Gastroesophageal sphincter (tissue), 4 donors: Measurements from ENCODE around the gene HOMER1. TPM values are rescaled to one million over a fixed set of nuclear protein-coding genes. Genes with fewer than 3 reads are reported as not detected.

ENCODE experiments used
- ATAC-seq: fragments of 150-250 bp; one replicate; pipeline ENCODE4 v1.9.1; 2016; ENCODE audit warnings: mild to moderate bottlenecking, moderate library complexity
- H3K27ac ChIP-seq, 4 donors: fragments of 200-600 bp; sonication (generic) in 3 of 4; 1 replicate in 3 of 4; 2 replicates in 1 of 4; pipeline ENCODE4 v1.5.1; 2016 to 2019
- H3K27me3 ChIP-seq: fragments of 200-600 bp; sonication (generic); one replicate; pipeline ENCODE4 v1.5.1; 2019
- H3K36me3 ChIP-seq, 2 donors: fragments of 200-600 bp; sonication (generic); one replicate each; pipeline ENCODE4 v1.5.1; 2019; ENCODE audit warnings: control low read depth in 1 of 2
- H3K4me1 ChIP-seq, 3 donors: fragments of 200-600 bp; sonication (generic); 1 replicate in 2 of 3; 2 replicates in 1 of 3; pipeline ENCODE4 v1.5.1; 2016 to 2019; ENCODE audit warnings: control low read depth in 2 of 3
- H3K4me3 ChIP-seq, 2 donors: fragments of 200-600 bp; sonication (generic); one replicate each; pipeline ENCODE4 v1.5.1; 2019; ENCODE audit warnings: mild to moderate bottlenecking in 1 of 2, moderate library complexity in 1 of 2
- H3K9me3 ChIP-seq, 3 donors: fragments of 200-600 bp; sonication (generic); one replicate each; pipeline ENCODE4 v1.5.1; 2017 to 2019; ENCODE audit warnings: control low read depth in 2 of 3
- CTCF ChIP-seq, 4 experiments: fragments of 200-600 bp in 2 of 4; fragments of 450-650 bp in 2 of 4; sonication (generic) in 1 of 4; IDR thresholded peaks; one replicate each; pipeline ENCODE4 v1.5.1; 2017 to 2019; ENCODE audit warnings: antibody characterized with exemption in 4 of 4, mild to moderate bottlenecking in 2 of 4, moderate library complexity in 2 of 4
- EP300 ChIP-seq: sonication (generic); formaldehyde crosslinking; IDR thresholded peaks from one replicate; pipeline ENCODE4 v1.6.1; 2017; ENCODE audit warnings: antibody characterized with exemption, mild to moderate bottlenecking
- POLR2A ChIP-seq, 2 donors: fragments of 450-650 bp; IDR thresholded peaks; one replicate each; pipeline ENCODE4 v1.6.1; 2017; ENCODE audit warnings: antibody characterized with exemption in 2 of 2, mild to moderate bottlenecking in 2 of 2, moderate library complexity in 1 of 2
- POLR2AphosphoS5 ChIP-seq: sonication (generic); formaldehyde crosslinking; IDR thresholded peaks from one replicate; pipeline ENCODE4 v1.6.1; 2017; ENCODE audit warnings: antibody characterized with exemption
- WGBS, 2 donors: methylation state at CpG; one replicate each; pipeline ENCODE4 v1.1.5; 2018; ENCODE audit warnings: low coverage in 1 of 2; 5-methylcytosine and 5-hydroxymethylcytosine counted together
- total RNA-seq, 4 donors: library from RNA; depleted of rRNA; stranded (reverse); fragments of >200 nt; gene quantifications; one replicate each; pipeline ENCODE4 v1.1.0, GENCODE V29; 2016

The HOMER1 gene
- total RNA-seq, 4 donors from 2014 or later, result 13.0 to 26.3 (median 15.0) TPM

GRCh38 chr5:79357398-79357797, 156.5 kb downstream of the HOMER1 start:
- no peak overlapping the region for H3K27ac ChIP-seq
- peaks cover 0 to 10% (median 0%) of the 10 kb centered on the region in 3 donors for H3K4me1 ChIP-seq
- no peak overlapping the region for H3K4me3 ChIP-seq
- ATAC-seq, result no peak
- H3K36me3 ChIP-seq, result no peaks in the 10 kb centered on the region
- 9 to 28% methylated on average over 1 of the region's 1 CpG for WGBS, 2 donors
- TF ChIP-seq POLR2AphosphoS5, result no peak
- no peak for TF ChIP-seq CTCF (IDR thresholded peaks at IDR 0.05)
- TF ChIP-seq POLR2A (IDR thresholded peaks at IDR 0.05), result no peak
- TF ChIP-seq EP300, result no peak
- H3K27me3 ChIP-seq, result no peaks in the 10 kb centered on the region
- no peaks in the 10 kb centered on the region for H3K9me3 ChIP-seq

GRCh38 chr5:79349881-79350280, 164.1 kb downstream of the HOMER1 start:
- no peak for ATAC-seq
- Histone ChIP-seq H3K4me3 (no peak overlapping the region), H3K9me3 (no peaks in the 10 kb centered on the region), H3K36me3 (no peaks in the 10 kb centered on the region), H3K27me3 (no peaks in the 10 kb centered on the region), H3K4me1 (no peaks in the 10 kb centered on the region), H3K27ac (no peak overlapping the region)
- TF ChIP-seq CTCF (IDR thresholded peaks at IDR 0.05), result no peak
- TF ChIP-seq POLR2A (IDR thresholded peaks at IDR 0.05), result no peak
- TF ChIP-seq POLR2AphosphoS5, result no peak
- WGBS, 2 donors, result 75 to 83% methylated on average over 2 of the region's 2 CpGs

- WGBS, 2 donors, result 84 to 90% methylated on average over 8 to 10 of the region's 10 CpGs
- H3K27me3 ChIP-seq, result no peaks in the 10 kb centered on the region
- no peaks in the 10 kb centered on the region for H3K9me3 ChIP-seq
- no peaks in the 10 kb centered on the region for H3K36me3 ChIP-seq
- ATAC-seq, result no peak
- H3K27ac ChIP-seq, result no peak overlapping the region
- H3K4me1 ChIP-seq, result no peaks in the 10 kb centered on the region
- TF ChIP-seq EP300, result no peak
- no peak for TF ChIP-seq POLR2AphosphoS5
- no peak for TF ChIP-seq CTCF (IDR thresholded peaks at IDR 0.05)
- no peak for TF ChIP-seq POLR2A (IDR thresholded peaks at IDR 0.05)
- H3K4me3 ChIP-seq, result no peak overlapping the region
These were observed 164.9 kb downstream of the HOMER1 start for GRCh38 chr5:79349047-79349446.

GRCh38 chr5:79346420-79346824, 167.5 kb downstream of the HOMER1 start:
- Histone ChIP-seq H3K4me1 (no peaks in the 10 kb centered on the region), H3K4me3 (no peak overlapping the region), H3K27me3 (no peaks in the 10 kb centered on the region), H3K27ac (no peak overlapping the region), H3K9me3 (no peaks in the 10 kb centered on the region), H3K36me3 (no peaks in the 10 kb centered on the region)
- WGBS, 2 donors, result 83% methylated on average over 6 of the region's 6 CpGs; no CpG with 5 or more reads in 1 of the 2 donors
- ATAC-seq, result no peak
- TF ChIP-seq POLR2A (IDR thresholded peaks at IDR 0.05) (no peak), POLR2AphosphoS5 (no peak), EP300 (no peak), CTCF (IDR thresholded peaks at IDR 0.05) (no peak)

- ATAC-seq, result no peak
- Histone ChIP-seq H3K9me3 (no peaks in the 10 kb centered on the region), H3K4me3 (no peak overlapping the region), H3K4me1 (no peaks in the 10 kb centered on the region), H3K27me3 (no peaks in the 10 kb centered on the region), H3K27ac (no peak overlapping the region), H3K36me3 (no peaks in the 10 kb centered on the region)
- WGBS, 2 donors, result 67 to 73% methylated on average over 3 to 9 of the region's 10 CpGs
- TF ChIP-seq CTCF (IDR thresholded peaks at IDR 0.05) (no peak), EP300 (no peak), POLR2AphosphoS5 (no peak), POLR2A (IDR thresholded peaks at IDR 0.05) (no peak)
These were observed 179.9 kb downstream of the HOMER1 start for GRCh38 chr5:79333852-79334557.
